Measurements from ENCODE around the gene DNAH17. TPM values are rescaled to one million over a fixed set of nuclear protein-coding genes. Genes with fewer than 3 reads are reported as not detected.

Gene DNAH17
- polyA plus RNA-seq, 1 of the 3 experiments (the other 2 are of a cell fraction): not detected

DNA sequence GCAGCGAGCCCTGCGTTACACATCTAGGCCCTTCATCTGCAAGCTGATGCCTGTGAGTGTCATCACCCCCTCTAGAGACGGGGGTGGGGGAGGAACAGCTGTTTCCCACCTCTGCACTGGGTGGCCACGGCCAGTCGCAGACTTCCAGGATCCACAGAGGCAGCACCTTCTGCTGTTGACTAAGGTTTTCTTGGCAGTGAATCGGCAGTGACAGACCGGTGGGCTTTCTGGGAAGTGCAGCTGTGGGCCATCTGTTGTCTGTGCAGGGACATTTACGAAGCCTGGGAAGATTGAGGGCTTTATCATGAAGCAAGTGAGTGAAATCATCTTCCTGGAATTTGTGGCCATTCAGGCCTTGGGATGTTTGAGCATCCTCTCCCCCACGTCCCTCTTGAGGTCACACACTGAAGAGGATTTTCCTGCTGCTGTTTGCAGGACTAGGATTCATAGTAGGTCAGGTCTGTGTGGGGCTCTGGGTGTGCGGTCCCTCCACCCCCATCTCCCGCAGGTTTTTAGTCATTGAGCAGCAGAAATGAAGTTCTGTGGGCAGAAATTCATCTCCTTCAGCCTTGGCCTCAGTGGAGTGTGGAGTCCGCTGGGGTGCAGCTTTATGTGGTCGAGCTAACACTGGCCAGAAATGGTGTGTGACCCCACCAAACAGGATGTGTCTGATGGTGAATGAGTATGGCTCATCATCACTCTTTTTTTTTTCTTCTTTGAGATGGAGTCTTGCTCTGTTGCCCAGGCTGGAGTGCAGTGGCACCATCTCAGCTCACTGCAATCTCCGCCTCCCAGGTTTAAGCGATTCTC lies 186.8 kb downstream of the DNAH17 start (continued):
- TF ChIP-seq, protein P1, sequence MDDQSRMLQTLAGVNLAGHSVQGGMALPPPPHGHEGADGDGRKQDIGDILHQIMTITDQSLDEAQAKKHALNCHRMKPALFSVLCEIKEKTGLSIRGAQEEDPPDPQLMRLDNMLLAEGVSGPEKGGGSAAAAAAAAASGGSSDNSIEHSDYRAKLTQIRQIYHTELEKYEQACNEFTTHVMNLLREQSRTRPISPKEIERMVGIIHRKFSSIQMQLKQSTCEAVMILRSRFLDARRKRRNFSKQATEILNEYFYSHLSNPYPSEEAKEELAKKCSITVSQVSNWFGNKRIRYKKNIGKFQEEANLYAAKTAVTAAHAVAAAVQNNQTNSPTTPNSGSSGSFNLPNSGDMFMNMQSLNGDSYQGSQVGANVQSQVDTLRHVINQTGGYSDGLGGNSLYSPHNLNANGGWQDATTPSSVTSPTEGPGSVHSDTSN (IDR thresholded peaks at IDR 0.05): peak; percentile 90
- TF ChIP-seq RXRA (IDR thresholded peaks at IDR 0.05; ENCODE audit: borderline replicate concordance, low read depth) (peak; percentile 83; the same call in 1 of the 2 replicates), RFX5 (IDR thresholded peaks at IDR 0.05; ENCODE audit: low read length) (no peak), MEF2A (IDR thresholded peaks at IDR 0.05; ENCODE audit: borderline replicate concordance, low read depth) (no peak), TAF1 (IDR thresholded peaks at IDR 0.05; ENCODE audit: borderline replicate concordance, low read depth, low read length) (no peak), POLR2AphosphoS5 (IDR thresholded peaks at IDR 0.05; ENCODE audit: low read depth, low read length) (peak; percentile 81), GABPA (IDR thresholded peaks at IDR 0.05; ENCODE audit: low read depth) (no peak), EP300 (IDR thresholded peaks at IDR 0.05; ENCODE audit: borderline replicate concordance in 1 of 2, low read depth in 1 of 2, low read length in 1 of 2) (peak in 1 of 2 experiments; percentile 75; a peak in 1 of 4 replicates), NRF1 (IDR thresholded peaks at IDR 0.05; ENCODE audit: low read depth, low read length) (no peak), YY1 (IDR thresholded peaks at IDR 0.05; ENCODE audit: low read depth) (0 out of 2 replicates have a peak, but pooled peaks have one; percentile 24), EZH2phosphoT487 (IDR thresholded peaks at IDR 0.05; ENCODE audit: borderline replicate concordance, low read depth) (no peak), FOSL2 (IDR thresholded peaks at IDR 0.05; ENCODE audit: borderline replicate concordance, low read depth) (peak; percentile 82; the same call in 1 of the 2 replicates)
- TF ChIP-seq, protein P2, sequence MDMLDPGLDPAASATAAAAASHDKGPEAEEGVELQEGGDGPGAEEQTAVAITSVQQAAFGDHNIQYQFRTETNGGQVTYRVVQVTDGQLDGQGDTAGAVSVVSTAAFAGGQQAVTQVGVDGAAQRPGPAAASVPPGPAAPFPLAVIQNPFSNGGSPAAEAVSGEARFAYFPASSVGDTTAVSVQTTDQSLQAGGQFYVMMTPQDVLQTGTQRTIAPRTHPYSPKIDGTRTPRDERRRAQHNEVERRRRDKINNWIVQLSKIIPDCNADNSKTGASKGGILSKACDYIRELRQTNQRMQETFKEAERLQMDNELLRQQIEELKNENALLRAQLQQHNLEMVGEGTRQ (IDR thresholded peaks at IDR 0.05; ENCODE audit: borderline replicate concordance, low read depth, low read length): no peak
- TF ChIP-seq, protein P3, sequence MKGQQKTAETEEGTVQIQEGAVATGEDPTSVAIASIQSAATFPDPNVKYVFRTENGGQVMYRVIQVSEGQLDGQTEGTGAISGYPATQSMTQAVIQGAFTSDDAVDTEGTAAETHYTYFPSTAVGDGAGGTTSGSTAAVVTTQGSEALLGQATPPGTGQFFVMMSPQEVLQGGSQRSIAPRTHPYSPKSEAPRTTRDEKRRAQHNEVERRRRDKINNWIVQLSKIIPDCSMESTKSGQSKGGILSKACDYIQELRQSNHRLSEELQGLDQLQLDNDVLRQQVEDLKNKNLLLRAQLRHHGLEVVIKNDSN (IDR thresholded peaks at IDR 0.05; ENCODE audit: borderline replicate concordance, low read depth): no peak
- TF ChIP-seq, protein P4, sequence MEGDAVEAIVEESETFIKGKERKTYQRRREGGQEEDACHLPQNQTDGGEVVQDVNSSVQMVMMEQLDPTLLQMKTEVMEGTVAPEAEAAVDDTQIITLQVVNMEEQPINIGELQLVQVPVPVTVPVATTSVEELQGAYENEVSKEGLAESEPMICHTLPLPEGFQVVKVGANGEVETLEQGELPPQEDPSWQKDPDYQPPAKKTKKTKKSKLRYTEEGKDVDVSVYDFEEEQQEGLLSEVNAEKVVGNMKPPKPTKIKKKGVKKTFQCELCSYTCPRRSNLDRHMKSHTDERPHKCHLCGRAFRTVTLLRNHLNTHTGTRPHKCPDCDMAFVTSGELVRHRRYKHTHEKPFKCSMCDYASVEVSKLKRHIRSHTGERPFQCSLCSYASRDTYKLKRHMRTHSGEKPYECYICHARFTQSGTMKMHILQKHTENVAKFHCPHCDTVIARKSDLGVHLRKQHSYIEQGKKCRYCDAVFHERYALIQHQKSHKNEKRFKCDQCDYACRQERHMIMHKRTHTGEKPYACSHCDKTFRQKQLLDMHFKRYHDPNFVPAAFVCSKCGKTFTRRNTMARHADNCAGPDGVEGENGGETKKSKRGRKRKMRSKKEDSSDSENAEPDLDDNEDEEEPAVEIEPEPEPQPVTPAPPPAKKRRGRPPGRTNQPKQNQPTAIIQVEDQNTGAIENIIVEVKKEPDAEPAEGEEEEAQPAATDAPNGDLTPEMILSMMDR (IDR thresholded peaks at IDR 0.05): peak; percentile 41
- TF ChIP-seq, protein P5, sequence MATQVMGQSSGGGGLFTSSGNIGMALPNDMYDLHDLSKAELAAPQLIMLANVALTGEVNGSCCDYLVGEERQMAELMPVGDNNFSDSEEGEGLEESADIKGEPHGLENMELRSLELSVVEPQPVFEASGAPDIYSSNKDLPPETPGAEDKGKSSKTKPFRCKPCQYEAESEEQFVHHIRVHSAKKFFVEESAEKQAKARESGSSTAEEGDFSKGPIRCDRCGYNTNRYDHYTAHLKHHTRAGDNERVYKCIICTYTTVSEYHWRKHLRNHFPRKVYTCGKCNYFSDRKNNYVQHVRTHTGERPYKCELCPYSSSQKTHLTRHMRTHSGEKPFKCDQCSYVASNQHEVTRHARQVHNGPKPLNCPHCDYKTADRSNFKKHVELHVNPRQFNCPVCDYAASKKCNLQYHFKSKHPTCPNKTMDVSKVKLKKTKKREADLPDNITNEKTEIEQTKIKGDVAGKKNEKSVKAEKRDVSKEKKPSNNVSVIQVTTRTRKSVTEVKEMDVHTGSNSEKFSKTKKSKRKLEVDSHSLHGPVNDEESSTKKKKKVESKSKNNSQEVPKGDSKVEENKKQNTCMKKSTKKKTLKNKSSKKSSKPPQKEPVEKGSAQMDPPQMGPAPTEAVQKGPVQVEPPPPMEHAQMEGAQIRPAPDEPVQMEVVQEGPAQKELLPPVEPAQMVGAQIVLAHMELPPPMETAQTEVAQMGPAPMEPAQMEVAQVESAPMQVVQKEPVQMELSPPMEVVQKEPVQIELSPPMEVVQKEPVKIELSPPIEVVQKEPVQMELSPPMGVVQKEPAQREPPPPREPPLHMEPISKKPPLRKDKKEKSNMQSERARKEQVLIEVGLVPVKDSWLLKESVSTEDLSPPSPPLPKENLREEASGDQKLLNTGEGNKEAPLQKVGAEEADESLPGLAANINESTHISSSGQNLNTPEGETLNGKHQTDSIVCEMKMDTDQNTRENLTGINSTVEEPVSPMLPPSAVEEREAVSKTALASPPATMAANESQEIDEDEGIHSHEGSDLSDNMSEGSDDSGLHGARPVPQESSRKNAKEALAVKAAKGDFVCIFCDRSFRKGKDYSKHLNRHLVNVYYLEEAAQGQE (IDR thresholded peaks at IDR 0.05; ENCODE audit: low read depth, low read length): peak; percentile 43; the same call in 1 of the 2 replicates

Measured in SK-N-SH (cell line).